Mammary microvascular endothelial cell (primary cell): ENCODE data around the gene CAPRIN2. TPM values are rescaled to one million over a fixed set of nuclear protein-coding genes. Genes with fewer than 3 reads are reported as not detected.

Experiments used
- total RNA-seq: library from RNA; depleted of rRNA; stranded (reverse); fragments of >200 nt; gene quantifications from 2 replicates; pipeline ENCODE4 v1.2.3, GENCODE V29; 2015

CAPRIN2 gene
- 13.7 and 15.9 TPM in 2 replicates for total RNA-seq

DNA sequence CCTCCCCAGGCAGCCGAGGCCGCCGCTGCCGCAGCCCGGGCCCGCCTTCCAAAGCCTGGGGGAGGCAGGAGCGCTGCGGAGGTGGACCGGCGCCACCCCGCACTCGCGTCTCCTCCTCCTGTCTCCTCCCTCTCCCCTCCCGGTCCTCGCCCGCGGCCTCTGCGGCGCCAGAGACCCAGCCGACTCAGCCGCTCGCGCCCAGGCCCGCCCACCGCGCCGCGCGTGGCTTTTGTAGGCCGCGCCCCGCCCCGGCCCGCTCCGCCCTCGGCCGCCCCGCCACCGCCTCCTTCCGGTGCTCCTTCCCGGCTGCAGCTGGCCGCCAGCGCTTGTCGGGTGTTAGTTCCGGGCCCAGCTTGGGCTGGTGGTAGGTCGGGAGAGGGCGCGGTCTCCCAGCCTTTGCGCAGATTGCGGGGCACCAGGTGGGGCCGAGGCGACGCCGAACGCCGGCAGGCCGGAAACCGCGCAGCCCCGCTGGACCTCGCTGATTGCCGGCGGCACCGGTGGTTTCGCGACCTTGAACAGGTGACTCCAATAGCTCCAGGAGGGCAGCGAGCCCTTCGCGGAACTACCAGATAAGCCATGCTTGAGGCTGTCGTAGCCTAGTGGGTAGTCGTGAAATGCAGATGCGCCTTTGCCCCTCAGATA, at the start of gene CAPRIN2:
Gene CAPRIN2, minus strand, starts transcription at position 202 of the 645 bp plus-strand sequence. CDS start 1,431 bp downstream, outside the sequence.

DNA sequence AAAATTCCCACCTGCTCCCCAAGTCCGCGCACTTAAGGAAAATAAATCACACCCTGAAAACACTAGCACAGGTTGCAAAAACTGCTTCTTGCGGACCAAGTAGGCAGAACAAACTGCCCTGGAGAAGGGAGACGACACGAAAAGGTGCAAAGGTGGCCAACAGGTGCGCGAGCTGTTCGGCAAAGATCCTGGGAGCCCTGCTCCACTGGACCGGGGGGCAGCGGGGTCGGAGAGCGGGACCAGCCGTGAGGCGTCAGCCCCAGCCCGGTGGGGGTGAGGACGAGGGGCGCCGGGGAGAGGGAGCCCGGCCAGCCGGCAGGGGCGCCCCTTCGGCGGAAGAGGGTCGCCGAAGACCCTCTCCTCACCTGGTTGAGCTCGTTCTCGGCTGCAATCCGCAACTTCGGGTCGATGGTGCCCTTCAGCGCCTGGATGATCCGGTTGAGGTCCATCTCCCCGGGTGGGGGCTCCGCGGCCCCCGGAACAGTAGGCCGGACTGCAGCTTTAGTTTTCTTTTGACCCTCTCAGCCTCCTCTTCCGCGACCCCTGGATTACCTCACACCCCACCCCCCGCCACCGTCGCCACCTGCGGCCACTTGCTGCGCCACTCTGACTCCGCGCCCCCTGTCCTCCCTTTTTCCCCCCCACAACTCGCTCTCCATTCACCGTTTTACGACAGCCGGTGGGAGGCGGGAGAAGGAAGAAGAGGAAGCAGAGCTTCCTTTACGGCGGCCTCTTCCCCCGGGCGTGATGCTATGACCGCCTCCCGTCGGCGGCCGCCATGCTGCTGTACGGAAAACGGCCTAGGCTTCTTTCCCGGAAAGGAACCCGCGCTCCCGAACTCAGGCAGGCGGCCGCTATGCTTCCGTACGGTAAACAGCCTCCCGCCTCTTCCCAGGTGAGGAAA, 59.3 kb downstream of the CAPRIN2 start, which contains the start of gene IPO8:
Gene IPO8, minus strand, starts transcription at position 671 of the 904 bp plus-strand sequence. Its CDS starts 222 bp downstream, at position 449.

Other genes starting within 250 kb of the CAPRIN2 start
- gene IPO8, start 59.1 kb downstream of the CAPRIN2 start, total RNA-seq: 16.9 and 20.7 TPM in 2 replicates
- gene TSPAN11, start 171.8 kb upstream of the CAPRIN2 start, total RNA-seq: 3.6 and 4.4 TPM in 2 replicates